GM18907 (cell line): ENCODE results near the gene KNCN.

Experiments used
- ATAC-seq: cut with Tn5 transposase; IDR thresholded peaks from one replicate; pipeline ENCODE4 v1.9.1; 2021; ENCODE audit warnings: mild to moderate bottlenecking, moderate library complexity; ENCODE audit not compliant: unreplicated experiment

Gene KNCN

GRCh38 chr1:46569884-46570725, 18.7 kb upstream of the KNCN start:
- ATAC-seq, result no peak

GRCh38 chr1:46569116-46569515, 17.7 kb upstream of the KNCN start:
- no peak for ATAC-seq

- no peak for ATAC-seq
These were observed 17.0 kb upstream of the KNCN start for GRCh38 chr1:46568461-46568891.

- no peak for ATAC-seq
These were observed 11.9 kb upstream of the KNCN start for GRCh38 chr1:46563341-46563740.

GRCh38 chr1:46562498-46562897, 11.1 kb upstream of the KNCN start:
- no peak for ATAC-seq

GRCh38 chr1:46558966-46559365, 7.5 kb upstream of the KNCN start:
- no peak for ATAC-seq

- ATAC-seq, result no peak
These were observed 6.9 kb upstream of the KNCN start for GRCh38 chr1:46558141-46558963.

GRCh38 chr1:46557403-46557802, 6.0 kb upstream of the KNCN start:
- no peak for ATAC-seq

- ATAC-seq, result no peak
These were observed 5.4 kb upstream of the KNCN start for GRCh38 chr1:46556822-46557221.

GRCh38 chr1:46555826-46556619, 4.6 kb upstream of the KNCN start:
- ATAC-seq, result no peak

GRCh38 chr1:46554597-46555381, 3.3 kb upstream of the KNCN start:
- no peak for ATAC-seq

GRCh38 chr1:46554236-46554596, 2.8 kb upstream of the KNCN start:
- no peak for ATAC-seq

- ATAC-seq, result no peak
These were observed 2.1 kb upstream of the KNCN start for GRCh38 chr1:46553506-46553905.

GRCh38 chr1:46552357-46553237, 1.1 kb upstream of the KNCN start:
- ATAC-seq, result no peak

GRCh38 chr1:46550751-46551231, 656 bp downstream of the KNCN start:
- no peak for ATAC-seq

GRCh38 chr1:46549697-46550681, 1.5 kb downstream of the KNCN start:
- no peak for ATAC-seq

GRCh38 chr1:46547481-46548383, 3.7 kb downstream of the KNCN start:
- ATAC-seq, result no peak
